ENCODE results near the gene PLEKHM3. TPM values are rescaled to one million over a fixed set of nuclear protein-coding genes. Genes with fewer than 3 reads are reported as not detected.

The PLEKHM3 gene
- polyA plus RNA-seq, 1 donor (not counting 4 experiments of a cell fraction or from before 2014, with no cell fraction given) = 2.9 TPM

GRCh38 chr2:207871506-207871905 is 153.8 kb downstream of the PLEKHM3 start:
- H2AFZ ChIP-seq (ENCODE audit: control insufficient read depth, low read length) = no peak overlapping the region
- dilution Hi-C loops (cut with MboI; ENCODE audit: extremely low pct_ligation_motif_present, low sequenced_read_pairs) = no loop called here
- H3K9ac ChIP-seq (ENCODE audit: control insufficient read depth, extremely low read depth, insufficient read depth, low read length) = no peak overlapping the region
- H3K27me3 ChIP-seq (ENCODE audit: control insufficient read depth, extremely low read depth, insufficient read depth, low read length) = no peaks in the 10 kb centered on the region
- DNase-seq (ENCODE audit: low read depth, low spot score) = no peak
- no peak overlapping the region for H3K27ac ChIP-seq (ENCODE audit: control insufficient read depth, insufficient read depth, low read length)
- FAIRE-seq = no peak
- no peaks in the 10 kb centered on the region for H3K9me3 ChIP-seq (ENCODE audit: control insufficient read depth, low read depth, low read length)
- H3K4me1 ChIP-seq (ENCODE audit: control insufficient read depth, extremely low read depth, insufficient read depth, low read length) = peaks cover 11% of the 10 kb centered on the region
- no peaks in the 10 kb centered on the region for H3K9me1 ChIP-seq (ENCODE audit: control insufficient read depth, extremely low read depth, insufficient read depth, low read length)
- no peaks in the 10 kb centered on the region for H3K79me2 ChIP-seq (ENCODE audit: control insufficient read depth, insufficient read depth, low read length)
- no peaks in the 10 kb centered on the region for H4K20me1 ChIP-seq (ENCODE audit: control insufficient read depth, extremely low read depth, insufficient read depth, low read length)
- H3K36me3 ChIP-seq (ENCODE audit: control insufficient read depth in 2 of 2, extremely low read depth in 1 of 2, insufficient read depth in 2 of 2, low read length in 2 of 2) = no peaks in the 10 kb centered on the region
- no peak for TF ChIP-seq CTCF (optimal IDR thresholded peaks at IDR 0.05 in 1 of 3, IDR thresholded peaks at IDR 0.05 in 1 of 3, conservative IDR thresholded peaks at IDR 0.05 in 1 of 3; ENCODE audit: extremely low read depth in 1 of 3, insufficient read depth in 2 of 3, low read length in 3 of 3)
- TF ChIP-seq EZH2 (IDR thresholded peaks at IDR 0.05; ENCODE audit: low read length) = no peak
- no peak overlapping the region for H3K4me3 ChIP-seq (ENCODE audit: control insufficient read depth in 2 of 3, extremely low read depth in 1 of 3, insufficient read depth in 2 of 3, low read depth in 1 of 3, low read length in 3 of 3)
- no peak overlapping the region for H3K4me2 ChIP-seq (ENCODE audit: control insufficient read depth, extremely low read depth, insufficient read depth, low read depth, low read length)

GRCh38 chr2:207870814-207871213 is 154.5 kb downstream of the PLEKHM3 start:
- Histone ChIP-seq H4K20me1 (ENCODE audit: control insufficient read depth, extremely low read depth, insufficient read depth, low read length) (no peaks in the 10 kb centered on the region), H3K4me1 (ENCODE audit: control insufficient read depth, extremely low read depth, insufficient read depth, low read length) (peaks cover 11% of the 10 kb centered on the region), H3K27ac (ENCODE audit: control insufficient read depth, insufficient read depth, low read length) (no peak overlapping the region), H3K79me2 (ENCODE audit: control insufficient read depth, insufficient read depth, low read length) (no peaks in the 10 kb centered on the region), H3K9me1 (ENCODE audit: control insufficient read depth, extremely low read depth, insufficient read depth, low read length) (no peaks in the 10 kb centered on the region), H3K36me3 (ENCODE audit: control insufficient read depth in 2 of 2, extremely low read depth in 1 of 2, insufficient read depth in 2 of 2, low read length in 2 of 2) (no peaks in the 10 kb centered on the region), H3K4me3 (ENCODE audit: control insufficient read depth in 2 of 3, extremely low read depth in 1 of 3, insufficient read depth in 2 of 3, low read depth in 1 of 3, low read length in 3 of 3) (no peak overlapping the region), H3K9me3 (ENCODE audit: control insufficient read depth, low read depth, low read length) (no peaks in the 10 kb centered on the region), H3K9ac (ENCODE audit: control insufficient read depth, extremely low read depth, insufficient read depth, low read length) (no peak overlapping the region), H3K27me3 (ENCODE audit: control insufficient read depth, extremely low read depth, insufficient read depth, low read length) (no peaks in the 10 kb centered on the region), H3K4me2 (ENCODE audit: control insufficient read depth, extremely low read depth, insufficient read depth, low read depth, low read length) (no peak overlapping the region), H2AFZ (ENCODE audit: control insufficient read depth, low read length) (no peak overlapping the region)
- TF ChIP-seq CTCF (optimal IDR thresholded peaks at IDR 0.05 in 1 of 3, IDR thresholded peaks at IDR 0.05 in 1 of 3, conservative IDR thresholded peaks at IDR 0.05 in 1 of 3; ENCODE audit: extremely low read depth in 1 of 3, insufficient read depth in 2 of 3, low read length in 3 of 3) (no peak), EZH2 (IDR thresholded peaks at IDR 0.05; ENCODE audit: low read length) (no peak)
- DNase-seq (ENCODE audit: low read depth, low spot score) = no peak
- dilution Hi-C loops (cut with MboI; ENCODE audit: extremely low pct_ligation_motif_present, low sequenced_read_pairs) = no loop called here
- FAIRE-seq = no peak

Data from keratinocyte (primary cell).